ENCODE data around the gene CDC42BPB.

CDC42BPB gene

DNA sequence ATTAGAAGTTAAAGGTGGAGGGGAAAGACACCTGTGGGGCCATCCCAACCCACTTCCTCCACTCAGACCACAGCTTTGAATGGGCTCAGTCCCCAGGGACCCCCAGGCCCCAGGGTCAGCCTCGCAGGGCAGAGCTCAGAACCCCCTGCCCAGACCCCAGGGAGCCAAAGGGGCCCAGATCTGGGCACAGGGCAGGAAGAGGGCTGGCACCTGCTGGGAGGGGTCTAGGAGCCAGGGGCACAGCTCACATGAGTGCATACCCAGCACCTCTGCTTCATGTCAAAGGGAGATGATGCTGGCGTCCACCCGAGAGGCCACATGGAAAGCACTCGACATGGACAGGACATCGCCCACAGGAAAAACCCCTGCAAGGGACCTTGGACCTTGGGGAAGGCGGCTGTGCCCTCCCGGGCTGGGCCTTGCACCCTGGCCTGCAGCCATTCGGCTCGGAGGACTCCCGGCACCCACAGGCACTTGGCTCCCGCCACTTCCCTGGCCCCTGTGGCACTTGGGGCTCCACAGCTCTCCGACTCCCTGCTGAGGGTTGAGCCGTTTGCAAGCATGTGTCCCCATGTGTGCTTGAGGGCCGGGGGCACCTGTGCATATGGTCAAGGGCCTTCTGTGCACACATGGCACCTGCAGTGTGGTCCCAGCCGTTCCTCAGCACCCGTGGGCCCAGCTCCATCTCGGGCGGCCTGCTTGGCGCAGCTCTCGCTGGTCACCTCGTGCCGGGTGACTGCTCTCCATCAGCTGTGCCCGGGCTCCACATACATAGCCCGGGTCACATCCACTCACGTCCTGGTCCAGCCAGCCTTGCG is 142.7 kb downstream of the CDC42BPB start:
- no peak for DNase-seq (ENCODE audit: low read depth)

DNA sequence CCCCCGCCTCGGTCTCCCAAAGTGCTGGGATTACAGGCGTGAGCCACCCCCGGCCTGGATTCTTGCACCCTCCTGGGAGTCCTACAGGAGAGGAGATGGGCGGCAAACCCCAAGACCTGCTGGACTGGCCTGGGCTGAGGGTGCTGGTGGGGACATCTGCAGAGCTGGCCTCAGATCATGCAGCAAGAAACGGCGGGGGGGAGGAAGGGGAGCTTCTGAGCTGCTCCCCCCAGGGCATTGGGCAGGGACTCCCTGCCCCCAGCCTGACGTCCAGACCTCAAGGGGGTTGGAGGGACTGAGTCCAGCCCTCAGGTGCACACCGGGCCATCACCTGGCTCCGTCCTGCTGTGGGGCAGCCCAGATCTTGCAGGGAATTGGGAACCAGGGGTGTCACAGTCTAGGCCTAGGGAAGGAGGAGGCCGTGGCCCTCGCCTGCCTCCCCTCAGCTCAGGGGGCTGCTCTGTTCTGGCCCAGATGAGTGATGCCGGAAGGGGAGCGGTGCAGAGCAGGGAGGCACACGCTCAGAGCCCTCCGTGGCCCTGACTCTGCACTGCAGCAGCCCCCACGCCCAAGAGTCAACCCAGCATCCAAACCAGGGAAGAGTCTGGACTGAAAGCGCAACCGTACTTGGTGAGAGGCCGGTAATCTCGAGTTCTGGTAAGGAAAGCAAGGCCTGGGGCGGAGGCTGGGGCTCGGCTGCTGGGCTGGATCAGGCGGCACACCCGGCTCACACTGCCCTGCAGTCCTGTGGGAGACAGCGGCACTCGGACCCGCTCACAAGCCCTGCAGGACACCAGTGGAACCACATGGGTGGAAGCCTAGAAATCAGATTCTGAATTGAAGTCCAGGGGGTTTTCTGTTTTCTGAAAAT is 143.8 kb downstream of the CDC42BPB start:
- DNase-seq (ENCODE audit: low read depth), result no peak

- no peak for DNase-seq (ENCODE audit: low read depth)
Observed at GRCh38 chr14:102911991-102912761, 145.2 kb downstream of the CDC42BPB start.

DNA sequence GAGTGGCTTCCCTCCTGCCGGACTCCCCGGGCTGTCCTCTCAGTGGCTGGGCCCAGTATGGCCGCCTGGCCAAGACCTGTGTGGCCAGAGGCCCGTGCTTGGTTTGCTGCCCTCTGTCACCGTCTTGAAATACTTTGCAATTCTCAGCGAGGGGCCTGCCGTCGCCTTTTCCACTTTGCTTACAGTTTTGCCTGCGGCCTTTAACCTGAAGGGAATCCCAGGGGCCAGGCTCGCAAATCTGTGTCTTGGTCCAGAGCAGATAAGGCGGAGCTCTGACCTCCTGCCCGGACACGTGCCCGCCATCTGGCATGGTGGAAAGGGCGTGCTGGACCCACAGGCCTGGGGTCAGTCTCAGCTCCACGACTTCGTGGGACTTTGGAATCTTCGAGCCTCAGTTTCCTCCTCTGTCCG is 145.8 kb downstream of the CDC42BPB start:
- no peak for DNase-seq (ENCODE audit: low read depth)

- DNase-seq (ENCODE audit: low read depth), result no peak
Observed at GRCh38 chr14:102910442-102910841, 146.9 kb downstream of the CDC42BPB start.

DNA sequence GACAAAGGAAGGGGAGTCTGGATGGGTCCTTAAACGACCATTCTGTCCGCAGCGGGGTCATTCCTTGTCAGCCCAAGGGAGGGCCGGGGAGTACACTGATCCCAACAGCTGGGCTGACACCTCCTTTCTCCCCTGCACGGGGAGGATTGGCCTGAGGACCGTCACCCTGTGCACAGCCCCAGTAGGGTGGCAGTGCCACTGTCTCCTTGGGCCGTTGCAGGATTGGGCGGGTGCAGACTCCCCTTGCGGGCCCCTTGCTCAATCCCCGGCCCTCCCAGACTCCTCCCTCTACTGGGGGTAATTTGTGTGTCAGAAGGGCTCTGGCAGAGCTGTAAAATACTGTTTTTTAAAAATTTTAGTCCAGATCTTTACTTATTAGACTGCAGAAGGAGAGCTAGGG is 147.4 kb downstream of the CDC42BPB start:
- no peak for DNase-seq (ENCODE audit: low read depth)

GRCh38 chr14:102909462-102909861 is 147.9 kb downstream of the CDC42BPB start:
- no peak for DNase-seq (ENCODE audit: low read depth)

DNA sequence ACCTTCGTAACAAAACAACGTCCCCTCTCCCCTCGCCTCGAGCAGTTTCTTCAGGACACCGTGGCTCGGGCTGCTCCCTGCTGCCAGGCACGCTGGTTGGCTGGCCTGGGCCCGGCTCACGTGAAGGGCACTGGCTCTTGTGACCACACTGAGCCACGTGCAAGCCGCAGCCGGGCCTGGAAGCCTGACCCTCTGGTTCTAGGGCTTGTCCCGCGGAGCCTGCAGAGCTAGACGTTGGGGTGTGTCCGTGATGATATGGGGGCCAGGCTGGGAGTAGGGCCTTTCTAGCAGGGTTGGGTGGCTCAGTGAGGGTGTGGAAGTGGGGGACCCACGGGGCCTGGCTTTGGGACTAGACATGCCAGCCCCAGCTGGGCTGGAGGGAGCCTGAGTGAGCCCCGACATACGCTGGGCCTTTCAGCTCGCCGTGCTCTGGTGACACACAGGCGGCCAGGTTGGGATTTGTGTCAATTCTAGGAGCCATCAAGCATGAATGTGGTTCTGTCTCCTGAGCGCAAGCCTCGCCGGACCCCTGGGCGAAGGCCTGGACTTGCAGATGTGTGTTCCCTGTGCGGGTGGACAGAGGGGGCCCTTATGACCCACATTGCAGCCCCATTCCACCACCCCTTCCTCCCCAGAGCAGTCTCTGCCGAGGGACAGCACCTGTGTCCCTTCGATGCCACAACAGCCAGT is 148.4 kb downstream of the CDC42BPB start:
- DNase-seq (ENCODE audit: low read depth), result no peak

GRCh38 chr14:102907980-102908730 is 149.2 kb downstream of the CDC42BPB start:
- DNase-seq (ENCODE audit: low read depth), result no peak

GRCh38 chr14:102907303-102907844 is 150.0 kb downstream of the CDC42BPB start:
- DNase-seq (ENCODE audit: low read depth), result no peak

DNA sequence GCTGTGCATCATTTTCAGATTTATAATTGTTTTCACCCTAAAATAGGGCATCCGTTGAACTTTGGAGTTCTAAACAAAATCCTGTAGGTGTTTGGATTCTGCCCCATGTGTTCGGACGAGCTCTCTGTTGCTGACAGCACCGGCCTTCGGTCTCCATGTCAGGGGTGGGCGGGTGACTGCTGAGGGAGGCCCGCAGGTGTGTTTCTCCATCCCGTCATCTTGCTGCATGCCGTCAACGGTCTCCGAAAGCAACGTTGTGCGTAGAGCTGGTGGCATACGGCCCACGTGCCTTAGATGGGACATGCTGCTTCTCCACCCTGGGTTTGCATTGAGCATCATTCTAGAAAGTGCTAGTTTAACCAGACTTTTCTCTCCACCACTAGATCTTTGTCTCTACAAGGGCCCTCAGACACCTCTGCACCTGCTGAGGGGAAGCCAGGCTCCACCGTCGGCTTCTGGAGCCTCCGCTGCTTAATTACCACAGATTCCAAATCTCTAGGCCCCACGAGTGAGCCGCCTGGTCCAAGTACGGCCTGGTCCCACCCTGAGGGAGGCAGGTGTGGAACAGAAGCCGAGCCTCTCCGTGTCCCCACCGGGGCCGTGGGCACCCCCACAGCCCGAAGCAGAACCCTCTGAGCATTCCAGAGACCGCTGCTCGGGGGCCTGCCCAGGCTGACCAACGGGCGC is 150.6 kb downstream of the CDC42BPB start:
- DNase-seq (ENCODE audit: low read depth), result no peak

DNA sequence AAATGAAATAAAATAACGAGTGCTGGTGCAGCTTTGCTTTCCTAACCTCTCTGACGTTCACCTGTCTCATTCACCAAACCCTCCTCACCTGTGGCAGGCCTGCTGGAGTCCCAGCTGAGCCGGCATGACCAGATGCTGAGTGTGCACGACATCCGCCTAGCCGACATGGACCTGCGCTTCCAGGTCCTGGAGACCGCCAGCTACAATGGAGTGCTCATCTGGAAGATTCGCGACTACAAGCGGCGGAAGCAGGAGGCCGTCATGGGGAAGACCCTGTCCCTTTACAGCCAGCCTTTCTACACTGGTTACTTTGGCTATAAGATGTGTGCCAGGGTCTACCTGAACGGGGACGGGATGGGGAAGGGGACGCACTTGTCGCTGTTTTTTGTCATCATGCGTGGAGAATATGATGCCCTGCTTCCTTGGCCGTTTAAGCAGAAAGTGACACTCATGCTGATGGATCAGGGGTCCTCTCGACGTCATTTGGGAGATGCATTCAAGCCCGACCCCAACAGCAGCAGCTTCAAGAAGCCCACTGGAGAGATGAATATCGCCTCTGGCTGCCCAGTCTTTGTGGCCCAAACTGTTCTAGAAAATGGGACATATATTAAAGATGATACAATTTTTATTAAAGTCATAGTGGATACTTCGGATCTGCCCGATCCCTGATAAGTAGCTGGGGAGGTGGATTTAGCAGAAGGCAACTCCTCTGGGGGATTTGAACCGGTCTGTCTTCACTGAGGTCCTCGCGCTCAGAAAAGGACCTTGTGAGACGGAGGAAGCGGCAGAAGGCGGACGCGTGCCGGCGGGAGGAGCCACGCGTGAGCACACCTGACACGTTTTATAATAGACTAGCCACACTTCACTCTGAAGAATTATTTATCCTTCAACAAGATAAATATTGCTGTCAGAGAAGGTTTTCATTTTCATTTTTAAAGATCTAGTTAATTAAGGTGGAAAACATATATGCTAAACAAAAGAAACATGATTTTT is 151.9 kb downstream of the CDC42BPB start:
- DNase-seq (ENCODE audit: low read depth), result no peak

GRCh38 chr14:102903889-102904512 is 153.3 kb downstream of the CDC42BPB start:
- DNase-seq (ENCODE audit: low read depth), result no peak

GRCh38 chr14:102903248-102903888 is 154.0 kb downstream of the CDC42BPB start:
- no peak for DNase-seq (ENCODE audit: low read depth)

- DNase-seq (ENCODE audit: low read depth), result no peak
Observed at GRCh38 chr14:102902523-102903247, 154.7 kb downstream of the CDC42BPB start.

DNA sequence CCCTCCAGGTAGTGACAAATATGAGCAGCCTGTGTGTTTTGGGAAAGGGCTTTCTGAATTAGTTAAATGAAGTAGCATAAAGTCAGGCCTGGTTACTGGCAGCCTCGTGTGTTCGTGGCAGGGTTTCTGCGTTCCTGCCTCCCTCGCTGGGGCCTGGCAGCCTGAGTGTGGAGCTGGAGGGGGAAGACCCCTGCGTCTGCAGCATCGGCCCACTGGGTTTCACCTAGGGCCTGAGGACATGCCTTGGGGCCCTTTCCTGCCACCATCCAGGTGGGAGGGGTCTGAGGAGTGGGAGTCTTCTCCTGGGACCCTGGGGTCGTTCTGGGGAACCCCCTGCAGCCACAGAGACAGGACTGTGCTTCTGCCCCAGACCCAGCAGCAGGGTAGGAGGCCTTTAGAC is 155.3 kb downstream of the CDC42BPB start:
- DNase-seq (ENCODE audit: low read depth), result no peak

- DNase-seq (ENCODE audit: low read depth), result no peak
Observed at GRCh38 chr14:102901633-102902032, 155.7 kb downstream of the CDC42BPB start.
